ENCODE measurements around the gene RXRA.

Gene RXRA

DNA sequence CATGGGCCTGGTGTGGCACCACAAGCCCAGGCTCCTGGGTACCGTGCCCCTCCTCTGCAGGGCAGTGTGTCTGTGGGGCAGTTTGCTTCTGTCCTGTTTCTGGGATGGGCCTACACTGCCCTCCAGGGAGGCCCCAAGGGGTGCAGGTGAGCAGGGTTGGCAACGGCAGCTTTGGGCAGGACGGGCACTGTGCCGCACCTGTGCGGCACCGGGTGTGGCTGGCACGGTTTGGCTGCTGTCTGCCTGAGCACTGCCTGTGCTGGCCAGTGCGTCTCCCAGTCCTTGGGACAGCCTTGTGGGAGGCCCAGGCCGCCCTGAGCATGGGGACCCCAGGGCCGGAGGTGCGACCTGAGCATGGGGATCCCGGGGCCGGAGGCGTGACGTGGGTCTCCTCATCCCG, 37.2 kb downstream of the RXRA start:
- Histone ChIP-seq H3K36me3 (replicated peaks in 1 of 2; ENCODE audit: control insufficient read depth in 2 of 2, insufficient read depth in 2 of 2, low read length in 2 of 2) (no peaks in the 10 kb centered on the region), H3K18ac (ENCODE audit: low read length) (peak overlapping the region; percentile 82), H3K23ac (ENCODE audit: low read depth, low read length, poor library complexity) (peak overlapping the region; percentile 40), H3K4me2 (ENCODE audit: insufficient read depth, low read length, poor library complexity, severe bottlenecking) (no peak overlapping the region), H3K27ac (replicated peaks; ENCODE audit: low read length) (no peak overlapping the region), H2AFZ (ENCODE audit: low read length) (no peak overlapping the region), H3K4ac (ENCODE audit: low read length) (no peak overlapping the region), H3K79me1 (ENCODE audit: low read depth, low read length) (peaks cover 47% of the 10 kb centered on the region), H3K4me1 (ENCODE audit: control insufficient read depth in 2 of 2, insufficient read depth in 1 of 2, low read depth in 1 of 2, low read length in 2 of 2) (peaks cover 3 to 15% of the 10 kb centered on the region in 2 donors), H3K4me3 (ENCODE audit: low read length in 2 of 2) (peak overlapping the region in 1 of 2 donors; percentile 23), H2BK120ac (ENCODE audit: low read depth, low read length) (no peak overlapping the region), H4K8ac (ENCODE audit: low read depth, low read length) (no peak overlapping the region), H2BK5ac (ENCODE audit: low read length) (no peak overlapping the region), H3K9ac (ENCODE audit: low read depth, low read length, poor library complexity) (no peak overlapping the region), H2BK12ac (ENCODE audit: low read length) (no peak overlapping the region), H4K91ac (ENCODE audit: low read depth, low read length, poor library complexity) (no peak overlapping the region), H3K14ac (ENCODE audit: low read length) (peak overlapping the region; percentile 47), H3K27me3 (ENCODE audit: control insufficient read depth in 3 of 3, insufficient read depth in 3 of 3, low read depth in 1 of 3, low read length in 3 of 3) (no peaks in the 10 kb centered on the region), H2AK5ac (ENCODE audit: low read depth, low read length) (no peak overlapping the region), H3K9me3 (replicated peaks in 1 of 2; ENCODE audit: control insufficient read depth in 2 of 2, insufficient read depth in 1 of 2, low read depth in 1 of 2, low read length in 2 of 2) (no peaks in the 10 kb centered on the region), H2BK15ac (ENCODE audit: low read length) (no peak overlapping the region)
- WGBS, 2 donors (ENCODE audit: extremely low coverage in 2 of 2, insufficient read length in 2 of 2, insufficient replicate concordance in 1 of 2) = no CpG with 5 or more reads among the region's 16 CpGs
- DNase-seq (ENCODE audit: low spot score) = no peak

- Histone ChIP-seq H3K4me1 (ENCODE audit: control insufficient read depth in 2 of 2, insufficient read depth in 1 of 2, low read depth in 1 of 2, low read length in 2 of 2) (peaks cover 3 to 10% of the 10 kb centered on the region in 2 donors), H2AFZ (ENCODE audit: low read length) (no peak overlapping the region), H2BK12ac (ENCODE audit: low read length) (no peak overlapping the region), H4K91ac (ENCODE audit: low read depth, low read length, poor library complexity) (no peak overlapping the region), H3K14ac (ENCODE audit: low read length) (no peak overlapping the region), H3K4me2 (ENCODE audit: insufficient read depth, low read length, poor library complexity, severe bottlenecking) (no peak overlapping the region), H3K79me1 (ENCODE audit: low read depth, low read length) (peaks cover 47% of the 10 kb centered on the region), H2AK5ac (ENCODE audit: low read depth, low read length) (peak overlapping the region; percentile 66), H3K18ac (ENCODE audit: low read length) (peak overlapping the region; percentile 5), H3K9ac (ENCODE audit: low read depth, low read length, poor library complexity) (peak overlapping the region; percentile 44), H3K36me3 (replicated peaks in 1 of 2; ENCODE audit: control insufficient read depth in 2 of 2, insufficient read depth in 2 of 2, low read length in 2 of 2) (no peaks in the 10 kb centered on the region), H2BK120ac (ENCODE audit: low read depth, low read length) (no peak overlapping the region), H3K4ac (ENCODE audit: low read length) (no peak overlapping the region), H2BK15ac (ENCODE audit: low read length) (no peak overlapping the region), H3K4me3 (ENCODE audit: low read length in 2 of 2) (no peak overlapping the region), H3K23ac (ENCODE audit: low read depth, low read length, poor library complexity) (no peak overlapping the region), H3K9me3 (replicated peaks in 1 of 2; ENCODE audit: control insufficient read depth in 2 of 2, insufficient read depth in 1 of 2, low read depth in 1 of 2, low read length in 2 of 2) (no peaks in the 10 kb centered on the region), H2BK5ac (ENCODE audit: low read length) (peak overlapping the region; percentile 87), H3K27me3 (ENCODE audit: control insufficient read depth in 3 of 3, insufficient read depth in 3 of 3, low read depth in 1 of 3, low read length in 3 of 3) (no peaks in the 10 kb centered on the region), H4K8ac (ENCODE audit: low read depth, low read length) (no peak overlapping the region), H3K27ac (replicated peaks; ENCODE audit: low read length) (no peak overlapping the region)
- WGBS, 2 donors (ENCODE audit: extremely low coverage in 2 of 2, insufficient read length in 2 of 2, insufficient replicate concordance in 1 of 2) = no CpG with 5 or more reads among the region's 13 CpGs
- DNase-seq (ENCODE audit: low spot score) = no peak
Observed at GRCh38 chr9:134364391-134365114, 38.3 kb downstream of the RXRA start.

DNA sequence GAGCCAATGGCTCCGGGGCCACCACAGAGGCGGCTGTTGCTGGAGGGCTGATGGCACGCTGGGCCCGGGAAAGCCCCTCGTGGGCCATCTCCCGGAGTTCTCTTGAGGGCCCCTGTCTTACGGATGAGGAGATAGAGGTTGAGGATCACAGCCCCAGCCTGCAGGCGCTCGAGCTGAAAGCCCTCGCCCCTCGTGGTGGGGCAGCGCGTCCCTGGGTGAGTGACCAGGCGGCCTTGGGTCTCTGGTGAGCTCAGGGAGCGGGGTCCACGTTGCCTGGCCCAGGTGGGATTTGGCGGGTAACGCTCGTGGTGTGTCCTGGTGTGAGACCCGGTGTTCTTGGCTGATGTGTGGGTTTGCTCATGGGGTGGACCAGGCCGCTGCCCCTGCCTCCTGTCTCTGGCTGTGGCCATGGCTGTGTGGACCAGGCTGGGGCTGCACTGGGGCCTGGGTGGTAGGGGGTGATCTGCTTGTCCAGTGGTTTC, 38.9 kb downstream of the RXRA start:
- Histone ChIP-seq H3K4ac (ENCODE audit: low read length) (no peak overlapping the region), H2AFZ (ENCODE audit: low read length) (no peak overlapping the region), H3K4me3 (ENCODE audit: low read length in 2 of 2) (no peak overlapping the region), H2BK15ac (ENCODE audit: low read length) (no peak overlapping the region), H2BK12ac (ENCODE audit: low read length) (no peak overlapping the region), H4K8ac (ENCODE audit: low read depth, low read length) (peak overlapping the region; percentile 43), H3K9ac (ENCODE audit: low read depth, low read length, poor library complexity) (peak overlapping the region; percentile 44), H3K27ac (replicated peaks; ENCODE audit: low read length) (no peak overlapping the region), H3K4me2 (ENCODE audit: insufficient read depth, low read length, poor library complexity, severe bottlenecking) (no peak overlapping the region), H3K79me1 (ENCODE audit: low read depth, low read length) (peaks cover 51% of the 10 kb centered on the region), H3K9me3 (replicated peaks in 1 of 2; ENCODE audit: control insufficient read depth in 2 of 2, insufficient read depth in 1 of 2, low read depth in 1 of 2, low read length in 2 of 2) (no peaks in the 10 kb centered on the region), H3K18ac (ENCODE audit: low read length) (peak overlapping the region; percentile 59), H3K4me1 (ENCODE audit: control insufficient read depth in 2 of 2, insufficient read depth in 1 of 2, low read depth in 1 of 2, low read length in 2 of 2) (peaks cover 3 to 10% of the 10 kb centered on the region in 2 donors), H2BK5ac (ENCODE audit: low read length) (peak overlapping the region; percentile 87), H4K91ac (ENCODE audit: low read depth, low read length, poor library complexity) (no peak overlapping the region), H3K14ac (ENCODE audit: low read length) (peak overlapping the region; percentile 17), H2BK120ac (ENCODE audit: low read depth, low read length) (no peak overlapping the region), H2AK5ac (ENCODE audit: low read depth, low read length) (peak overlapping the region; percentile 66), H3K27me3 (ENCODE audit: control insufficient read depth in 3 of 3, insufficient read depth in 3 of 3, low read depth in 1 of 3, low read length in 3 of 3) (no peaks in the 10 kb centered on the region), H3K36me3 (replicated peaks in 1 of 2; ENCODE audit: control insufficient read depth in 2 of 2, insufficient read depth in 2 of 2, low read length in 2 of 2) (no peaks in the 10 kb centered on the region), H3K23ac (ENCODE audit: low read depth, low read length, poor library complexity) (peak overlapping the region; percentile 43)
- no CpG with 5 or more reads among the region's 21 CpGs for WGBS, 2 donors (ENCODE audit: extremely low coverage in 2 of 2, insufficient read length in 2 of 2, insufficient replicate concordance in 1 of 2)
- DNase-seq (ENCODE audit: low spot score) = no peak

GRCh38 chr9:134365791-134366222, 39.6 kb downstream of the RXRA start:
- peak overlapping the region; percentile 43 for H3K23ac ChIP-seq (ENCODE audit: low read depth, low read length, poor library complexity)
- H3K36me3 ChIP-seq (replicated peaks in 1 of 2; ENCODE audit: control insufficient read depth in 2 of 2, insufficient read depth in 2 of 2, low read length in 2 of 2) = no peaks in the 10 kb centered on the region
- H3K9ac ChIP-seq (ENCODE audit: low read depth, low read length, poor library complexity) = peak overlapping the region; percentile 38
- H3K4me3 ChIP-seq (ENCODE audit: low read length in 2 of 2) = no peak overlapping the region
- H2BK120ac ChIP-seq (ENCODE audit: low read depth, low read length) = no peak overlapping the region
- no peak overlapping the region for H3K4ac ChIP-seq (ENCODE audit: low read length)
- H3K4me2 ChIP-seq (ENCODE audit: insufficient read depth, low read length, poor library complexity, severe bottlenecking) = no peak overlapping the region
- no peak overlapping the region for H2BK12ac ChIP-seq (ENCODE audit: low read length)
- H4K8ac ChIP-seq (ENCODE audit: low read depth, low read length) = no peak overlapping the region
- H3K18ac ChIP-seq (ENCODE audit: low read length) = peak overlapping the region; percentile 15
- no CpG with 5 or more reads among the region's 14 CpGs for WGBS, 2 donors (ENCODE audit: extremely low coverage in 2 of 2, insufficient read length in 2 of 2, insufficient replicate concordance in 1 of 2)
- no peak overlapping the region for H3K27ac ChIP-seq (replicated peaks; ENCODE audit: low read length)
- no peaks in the 10 kb centered on the region for H3K27me3 ChIP-seq (ENCODE audit: control insufficient read depth in 3 of 3, insufficient read depth in 3 of 3, low read depth in 1 of 3, low read length in 3 of 3)
- peaks cover 55% of the 10 kb centered on the region for H3K79me1 ChIP-seq (ENCODE audit: low read depth, low read length)
- no peak overlapping the region for H4K91ac ChIP-seq (ENCODE audit: low read depth, low read length, poor library complexity)
- peak overlapping the region; percentile 66 for H2AK5ac ChIP-seq (ENCODE audit: low read depth, low read length)
- H2AFZ ChIP-seq (ENCODE audit: low read length) = no peak overlapping the region
- no peak overlapping the region for H2BK15ac ChIP-seq (ENCODE audit: low read length)
- H2BK5ac ChIP-seq (ENCODE audit: low read length) = peak overlapping the region; percentile 87
- DNase-seq (ENCODE audit: low spot score) = peak; percentile 17
- H3K4me1 ChIP-seq (ENCODE audit: control insufficient read depth in 2 of 2, insufficient read depth in 1 of 2, low read depth in 1 of 2, low read length in 2 of 2) = peaks cover 3 to 10% of the 10 kb centered on the region in 2 donors
- no peaks in the 10 kb centered on the region for H3K9me3 ChIP-seq (replicated peaks in 1 of 2; ENCODE audit: control insufficient read depth in 2 of 2, insufficient read depth in 1 of 2, low read depth in 1 of 2, low read length in 2 of 2)
- no peak overlapping the region for H3K14ac ChIP-seq (ENCODE audit: low read length)

Data from neuronal stem cell (in vitro differentiated cells).